GM12878 (cell line): Measurements from ENCODE around the gene RAB34. TPM values are rescaled to one million over a fixed set of nuclear protein-coding genes. Genes with fewer than 3 reads are reported as not detected.

Experiments used
- BMI1 ChIP-seq: fragments of 450-650 bp; IDR thresholded peaks from 2 replicates; pipeline ENCODE4 v1.6.1; 2016; ENCODE audit warnings: mild to moderate bottlenecking, moderate library complexity, borderline replicate concordance
- CHD2 ChIP-seq: IDR thresholded peaks from 2 replicates; pipeline ENCODE4 v1.6.1; 2011; ENCODE audit warnings: low read depth, low read length, improper control_type of control experiment, borderline replicate concordance
- CTCF ChIP-seq, 3 experiments: IDR thresholded peaks in 2 of 3; conservative IDR thresholded peaks in 1 of 3; 2 replicates each; pipeline ENCODE4 v1.5.1; 2011; ENCODE audit warnings: low read depth in 3 of 3, low read length in 3 of 3, mild to moderate bottlenecking in 3 of 3, control low read depth in 2 of 3, moderate library complexity in 2 of 3, inconsistent platforms in 1 of 3, mixed read lengths in 1 of 3; ENCODE audit not compliant: control insufficient read depth in 2 of 3, insufficient read depth in 1 of 3; ENCODE audit errors: extremely low read depth in 1 of 3
- DPF2 ChIP-seq: fragments of 450-650 bp; IDR thresholded peaks from 2 replicates; pipeline ENCODE4 v1.6.1; 2017; ENCODE audit warnings: mild to moderate bottlenecking
- ELK1 ChIP-seq: IDR thresholded peaks from 2 replicates; pipeline ENCODE4 v1.6.1; 2012; ENCODE audit warnings: low read depth, low read length, improper control_type of control experiment
- EP300 ChIP-seq, 2 experiments: fragments of 150-350 bp in 1 of 2; IDR thresholded peaks; 2 replicates each; pipeline ENCODE4 v1.6.1; 2011 to 2012; ENCODE audit warnings: low read depth in 2 of 2, low read length in 2 of 2, borderline replicate concordance in 1 of 2, improper control_type of control experiment in 1 of 2, inconsistent platforms in 1 of 2; ENCODE audit not compliant: control insufficient read depth in 1 of 2
- FOS ChIP-seq: IDR thresholded peaks from 3 replicates; pipeline ENCODE4 v1.6.1; 2011; ENCODE audit warnings: borderline replicate concordance; ENCODE audit not compliant: insufficient read length; ENCODE audit errors: extremely low read depth
- GABPA ChIP-seq: IDR thresholded peaks from 2 replicates; pipeline ENCODE4 v1.6.1; 2014; ENCODE audit warnings: antibody characterized with exemption, low read depth, mild to moderate bottlenecking, inconsistent platforms
- HCFC1 ChIP-seq: fragments of 150-350 bp; IDR thresholded peaks from 2 replicates; pipeline ENCODE4 v1.6.1; 2014; ENCODE audit warnings: low read length
- LARP7 ChIP-seq: fragments of 450-650 bp; IDR thresholded peaks from 2 replicates; pipeline ENCODE4 v1.6.1; 2017; ENCODE audit warnings: mild to moderate bottlenecking
- MYB ChIP-seq: fragments of 150-350 bp; IDR thresholded peaks from 2 replicates; pipeline ENCODE4 v1.6.1; 2014; ENCODE audit warnings: mild to moderate bottlenecking, low read depth, low read length, borderline replicate concordance
- PBX3 ChIP-seq: IDR thresholded peaks from 2 replicates; pipeline ENCODE4 v1.6.1; 2011; ENCODE audit warnings: mild to moderate bottlenecking, low read depth, low read length, moderate library complexity; ENCODE audit not compliant: insufficient replicate concordance
- POU2F2 ChIP-seq: IDR thresholded peaks from 3 replicates; pipeline ENCODE4 v1.6.1; 2011; ENCODE audit warnings: low read depth, mild to moderate bottlenecking, low read length, borderline replicate concordance
- RAD51 ChIP-seq: fragments of 450-650 bp; IDR thresholded peaks from 2 replicates; pipeline ENCODE4 v1.6.1; 2016; ENCODE audit warnings: moderate library complexity, mild to moderate bottlenecking, inconsistent platforms
- RELB ChIP-seq: fragments of 450-650 bp; IDR thresholded peaks from 2 replicates; pipeline ENCODE4 v1.6.1; 2017; ENCODE audit warnings: low read depth, mild to moderate bottlenecking, moderate library complexity
- SMAD1 ChIP-seq: fragments of 450-650 bp; IDR thresholded peaks from 2 replicates; pipeline ENCODE4 v1.6.1; 2018; ENCODE audit warnings: mild to moderate bottlenecking, low read depth; ENCODE audit not compliant: partially characterized antibody
- SMAD5 ChIP-seq: IDR thresholded peaks from 2 replicates; pipeline ENCODE4 v1.6.1; 2016; ENCODE audit warnings: antibody characterized with exemption, low read depth
- SMC3 ChIP-seq: IDR thresholded peaks from 2 replicates; pipeline ENCODE4 v1.6.1; 2011; ENCODE audit warnings: low read length, improper control_type of control experiment, borderline replicate concordance
- SREBF2 ChIP-seq: IDR thresholded peaks from 2 replicates; pipeline ENCODE4 v1.6.1; 2012; ENCODE audit warnings: mild to moderate bottlenecking, low read length
- STAT3 ChIP-seq: IDR thresholded peaks from 2 replicates; pipeline ENCODE4 v1.6.1; 2011; ENCODE audit warnings: low read depth, low read length, improper control_type of control experiment
- YY1 ChIP-seq: IDR thresholded peaks from 2 replicates; pipeline ENCODE4 v1.6.1; 2011; ENCODE audit warnings: low read depth, mild to moderate bottlenecking, low read length
- ZZZ3 ChIP-seq: IDR thresholded peaks from 2 replicates; pipeline ENCODE4 v1.6.1; 2011; ENCODE audit warnings: low read depth; ENCODE audit not compliant: control insufficient read depth, insufficient read length
- polyA plus RNA-seq, 11 experiments: library from polyadenylated mRNA; depleted of rRNA in 4 of 11; unstranded in 6 of 11; stranded (reverse) in 5 of 11; fragments of >200 nt; fragmentation: Nextera tagmentation in 4 of 11; fragmentation: Illumina TruSeq in 1 of 11; extraction: Ambion mirVana in 4 of 11; extraction: Trizol in 1 of 11; gene quantifications; 1 replicate in 1 of 11; 2 replicates in 10 of 11; pipeline versions ENCODE4 v1.2.1 to v1.2.3, GENCODE V29; 2011 to 2016; ENCODE audit warnings: inconsistent platforms in 2 of 11, missing spikeins in 2 of 11, low read depth in 1 of 11
- total RNA-seq, 4 experiments: library from RNA; depleted of rRNA in 3 of 4; stranded (reverse); fragments of >200 nt in 3 of 4; fragmentation: Illumina TruSeq in 1 of 4; extraction: Trizol in 1 of 4; gene quantifications; 2 replicates each; pipeline versions ENCODE4 v1.2.1 to v1.2.3, GENCODE V29; 2013 to 2021

RAB34 gene
- total and polyA plus RNA-seq, 10 of the 15 experiments (the other 5 are each of a cell fraction or from before 2014, with no cell fraction given): 0.37 to 46.4 (median 32.8) TPM

GRCh38 chr17:28725166-28725659 is 7.5 kb upstream of the RAB34 start (continued):
- TF ChIP-seq PBX3 (peak; percentile 1), RELB (no peak), SMAD1 (no peak), STAT3 (no peak), DPF2 (no peak), RAD51 (no peak), ZZZ3 (no peak), LARP7 (no peak), MYB (no peak), YY1 (0 out of 2 replicates have a peak, but pooled peaks have one; percentile 6), SMC3 (no peak), CHD2 (peak; percentile 26; the same call in 1 of the 2 replicates), POU2F2 (no peak), FOS (no peak), SREBF2 (no peak), HCFC1 (no peak), EP300 (IDR thresholded peaks at IDR 0.05; ENCODE audit: borderline replicate concordance in 1 of 2, control insufficient read depth in 1 of 2, low read depth in 2 of 2, low read length in 2 of 2) (no peak), CTCF (IDR thresholded peaks at IDR 0.05 in 2 of 3, conservative IDR thresholded peaks at IDR 0.05 in 1 of 3; ENCODE audit: control insufficient read depth in 2 of 3, extremely low read depth in 1 of 3, insufficient read depth in 1 of 3, low read depth in 3 of 3, low read length in 3 of 3) (no peak), ELK1 (no peak), SMAD5 (peak; percentile 65; the same call in 1 of the 2 replicates), BMI1 (no peak), GABPA (no peak)
